PC-3 (cell line): ENCODE data around the gene TBX3. TPM values are rescaled to one million over a fixed set of nuclear protein-coding genes. Genes with fewer than 3 reads are reported as not detected.
A peak's percentile ranks its signal among the peaks of the same experiment; 100 is the strongest.

Experiments used
- ATAC-seq: fragments of 200-7000 bp; cut with Tn5 transposase; 2 replicates; pipeline ENCODE4 v1.9.1; 2020; ENCODE audit warnings: mild to moderate bottlenecking, moderate library complexity
- BruUV-seq: library from RNA; stranded (reverse); fragments of 400-500 nt; replicated peaks from 2 replicates; lab custom pipeline; 2021; lab: Mats Ljungman, UMichigan
- CTCF ChIA-PET: fragments of 300-600 bp; sonication (Branson Sonifier 250); formaldehyde crosslinking; loops from one replicate; lab custom pipeline; 2022; ENCODE audit warnings: antibody characterized with exemption; lab: Charles Lee
- POLR2A ChIA-PET: fragments of 300-600 bp; sonication (Branson Sonifier 250); formaldehyde crosslinking; loops from one replicate; lab custom pipeline; 2022; ENCODE audit warnings: antibody characterized with exemption; ENCODE audit not compliant: unreplicated experiment; lab: Charles Lee
- DNase-seq: peaks from one replicate; pipeline ENCODE4 v3.0.0-alpha.2; 2015
- H2AFZ ChIP-seq: fragments of 300-600 bp; sonication (generic); 2 replicates; pipeline ENCODE4 v1.6.0; 2016; ENCODE audit warnings: antibody characterized with exemption, low read length
- H3F3A ChIP-seq: fragments of 300-600 bp; sonication (generic); one replicate; pipeline ENCODE4 v1.6.0; 2017; ENCODE audit warnings: antibody characterized with exemption, low read length, control low read depth, mild to moderate bottlenecking; ENCODE audit not compliant: unreplicated experiment
- H3K27ac ChIP-seq: fragments of 300-600 bp; sonication (generic); 2 replicates; pipeline ENCODE4 v1.5.1; 2016; ENCODE audit warnings: mild to moderate bottlenecking, low read length
- H3K27me3 ChIP-seq: fragments of 300-600 bp; sonication (generic); 2 replicates; pipeline ENCODE4 v1.6.1; 2016; ENCODE audit warnings: low read length, mixed read lengths
- H3K36me3 ChIP-seq: fragments of 300-600 bp; sonication (generic); 2 replicates; pipeline ENCODE4 v1.6.1; 2016; ENCODE audit warnings: low read depth, mixed run types, low read length, mixed read lengths
- H3K4me1 ChIP-seq: fragments of 300-600 bp; sonication (generic); 2 replicates; pipeline ENCODE4 v1.5.1; 2016; ENCODE audit warnings: low read length; ENCODE audit not compliant: insufficient read depth
- H3K4me2 ChIP-seq: fragments of 300-600 bp; sonication (generic); 2 replicates; pipeline ENCODE4 v1.6.0; 2016; ENCODE audit warnings: low read length
- H3K4me3 ChIP-seq: fragments of 300-600 bp; sonication (generic); 2 replicates; pipeline ENCODE4 v1.5.1; 2016; ENCODE audit warnings: mild to moderate bottlenecking, low read length, mixed read lengths
- H3K79me2 ChIP-seq: fragments of 300-600 bp; sonication (generic); 2 replicates; pipeline ENCODE4 v1.6.1; 2017; ENCODE audit warnings: low read length, mixed read lengths
- H3K9ac ChIP-seq: fragments of 300-600 bp; sonication (generic); 2 replicates; pipeline ENCODE4 v1.6.0; 2016; ENCODE audit warnings: mild to moderate bottlenecking, low read length
- H3K9me2 ChIP-seq: fragments of 300-600 bp; sonication (generic); replicated peaks from 2 replicates; pipeline ENCODE4 v1.6.1; 2016; ENCODE audit warnings: mixed run types, low read length, mixed read lengths
- H3K9me3 ChIP-seq: fragments of 300-600 bp; sonication (generic); 2 replicates; pipeline ENCODE4 v1.6.1; 2016; ENCODE audit warnings: low read length, mixed read lengths
- H4K20me1 ChIP-seq: fragments of 300-600 bp; sonication (generic); 2 replicates; pipeline ENCODE4 v1.6.1; 2016; ENCODE audit warnings: low read length, mixed read lengths
- CTCF ChIP-seq: fragments of 300-600 bp; sonication (generic); conservative IDR thresholded peaks from 2 replicates; pipeline ENCODE4 v1.5.1; 2017; ENCODE audit warnings: antibody characterized with exemption, low read depth, mild to moderate bottlenecking, low read length
- EZH2 ChIP-seq: fragments of 300-600 bp; sonication (generic); IDR thresholded peaks from one replicate; pipeline ENCODE4 v1.6.1; 2017; ENCODE audit warnings: antibody characterized with exemption, mild to moderate bottlenecking, low read length; ENCODE audit not compliant: unreplicated experiment
- EZH2phosphoT487 ChIP-seq: fragments of 300-600 bp; sonication (generic); IDR thresholded peaks from 2 replicates; pipeline ENCODE4 v1.6.1; 2018; ENCODE audit warnings: mild to moderate bottlenecking, antibody characterized with exemption, low read length, borderline replicate concordance
- intact Hi-C: fragments of 100-400 bp; cut with micrococcal nuclease; formaldehyde crosslinking; loops from 2 replicates; pipeline ENCODE4 v1.9.0; 2023
- total RNA-seq: library from RNA; depleted of rRNA; stranded (reverse); fragments of >200 nt; gene quantifications from 2 replicates; pipeline ENCODE4 v1.2.3, GENCODE V29; 2014

The TBX3 gene
- total RNA-seq, 1 experiment from 2014 or later: 89.4 TPM

- H3F3A ChIP-seq: peaks cover 10% of the 10 kb centered on the region
- H3K27ac ChIP-seq: peak overlapping the region; percentile 54
- ChIA-PET POLR2A (interaction anchor here (0.5 to 0.6 kb wide), 2 partner anchors 718 to 1093 kb away, joined by 3 to 6 read pairs; no protein-coding TSS in a partner anchor), CTCF (interaction anchor here (0.7 to 1.2 kb wide), 2 partner anchors 18 to 733 kb away, joined by 7 to 9 read pairs; partner anchors contain the start of gene TBX3)
- H4K20me1 ChIP-seq: no peaks in the 10 kb centered on the region
- no peaks in the 10 kb centered on the region for H3K36me3 ChIP-seq
- no peaks in the 10 kb centered on the region for H3K9me2 ChIP-seq
- H2AFZ ChIP-seq: peak overlapping the region; percentile 94
- BruUV-seq: no TSS peak
- H3K9ac ChIP-seq: peak overlapping the region; percentile 72
- H3K4me1 ChIP-seq: peaks cover 65% of the 10 kb centered on the region
- ATAC-seq: peak; percentile 13
- no peaks in the 10 kb centered on the region for H3K27me3 ChIP-seq
- H3K4me3 ChIP-seq: peak overlapping the region; percentile 65
- peak; percentile 47 for DNase-seq
- H3K79me2 ChIP-seq: peaks cover 20% of the 10 kb centered on the region
- no peaks in the 10 kb centered on the region for H3K9me3 ChIP-seq
- H3K4me2 ChIP-seq: peak overlapping the region; percentile 92
- intact Hi-C loops: loop anchor here (10.0 kb wide), 1 partner anchor 1831 kb away; no protein-coding TSS in a partner anchor
- TF ChIP-seq CTCF (no peak), EZH2 (no peak), EZH2phosphoT487 (no peak)
Observed at GRCh38 chr12:114665411-114666260, 18.3 kb downstream of the TBX3 start.

GRCh38 chr12:114664651-114665320 is 19.2 kb downstream of the TBX3 start:
- no peaks in the 10 kb centered on the region for H3K27me3 ChIP-seq
- no peak for TF ChIP-seq CTCF
- no peak for TF ChIP-seq EZH2phosphoT487
- no peak for TF ChIP-seq EZH2
- H3K36me3 ChIP-seq: no peaks in the 10 kb centered on the region
- peaks cover 11% of the 10 kb centered on the region for H3K79me2 ChIP-seq
- no peaks in the 10 kb centered on the region for H3K9me3 ChIP-seq
- H3K27ac ChIP-seq: no peak overlapping the region; the same call in 1 of the 2 replicates
- H3K4me2 ChIP-seq: peak overlapping the region; percentile 92
- peak overlapping the region; percentile 62 for H3K9ac ChIP-seq
- H4K20me1 ChIP-seq: no peaks in the 10 kb centered on the region
- peak; percentile 44 for DNase-seq
- H2AFZ ChIP-seq: peak overlapping the region; percentile 90
- peaks cover 2% of the 10 kb centered on the region for H3F3A ChIP-seq
- no TSS peak for BruUV-seq
- ChIA-PET CTCF (interaction anchor here (0.6 kb wide), 2 partner anchors 20 to 307 kb away, joined by 4 to 5 read pairs; no protein-coding TSS in a partner anchor), POLR2A (interaction anchor here (0.5 to 0.6 kb wide), 2 partner anchors 13 to 20 kb away, joined by 5 to 6 read pairs; no protein-coding TSS in a partner anchor)
- ATAC-seq: no peak
- H3K4me1 ChIP-seq: peaks cover 57% of the 10 kb centered on the region
- intact Hi-C loops: loop anchor here (10.0 kb wide), 1 partner anchor 1830 kb away; no protein-coding TSS in a partner anchor
- H3K9me2 ChIP-seq: no peaks in the 10 kb centered on the region
- H3K4me3 ChIP-seq: peak overlapping the region; percentile 66
